Globus pallidus (tissue), 1 donor: Measurements from ENCODE around the gene TPM4.

ENCODE experiments used
- DNase-seq: peaks from one replicate; pipeline ENCODE4 v3.0.0-alpha.2; 2015; ENCODE audit warnings: low spot score

The TPM4 gene

DNA sequence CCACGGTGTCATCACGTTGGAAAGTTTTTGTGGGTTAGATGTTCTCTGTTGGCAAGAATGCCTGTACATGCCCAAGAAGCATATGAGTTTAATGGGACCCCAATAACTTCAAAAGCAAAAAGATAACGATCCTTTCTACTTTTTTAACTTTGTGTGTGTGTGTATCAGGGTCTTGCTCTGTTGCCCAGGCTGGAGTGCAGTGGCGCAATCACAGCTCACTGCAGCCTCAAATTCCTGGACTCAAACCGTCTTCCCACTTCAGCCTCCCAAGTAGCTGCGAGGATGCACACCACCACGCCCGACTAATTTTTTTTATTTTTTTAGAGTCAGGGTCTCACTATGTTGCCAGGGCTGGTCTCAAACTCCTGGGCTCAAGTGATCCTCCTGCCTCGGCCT, 34.3 kb upstream of the TPM4 start:
- no peak for DNase-seq

DNA sequence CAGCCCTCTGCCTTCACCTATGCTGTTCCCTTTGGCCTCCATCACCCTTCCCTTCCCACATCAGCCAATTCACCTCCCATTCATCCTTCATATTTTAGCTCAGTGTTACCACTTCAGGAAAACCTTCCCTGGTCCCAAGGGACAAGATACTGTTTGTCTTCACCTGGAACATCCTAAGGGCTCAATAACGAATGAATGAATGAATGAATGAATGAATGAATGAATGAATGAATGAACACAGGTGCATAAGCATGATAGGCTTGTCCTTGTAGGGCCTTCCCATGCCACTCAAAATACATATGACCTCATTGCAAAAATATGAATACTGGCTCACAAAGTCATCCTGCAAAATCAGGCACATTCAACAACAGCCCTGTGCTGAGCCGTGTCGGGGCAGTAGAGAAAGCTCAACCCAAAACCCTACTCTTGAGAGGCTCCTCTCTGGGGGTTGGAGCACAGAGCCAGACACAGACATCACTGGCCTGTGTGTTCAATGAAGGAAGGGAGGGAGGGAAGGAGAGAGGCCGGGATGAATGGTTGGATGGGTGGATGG, 33.7 kb upstream of the TPM4 start:
- DNase-seq = no peak

GRCh38 chr19:16043156-16043757, 33.0 kb upstream of the TPM4 start:
- no peak for DNase-seq

DNA sequence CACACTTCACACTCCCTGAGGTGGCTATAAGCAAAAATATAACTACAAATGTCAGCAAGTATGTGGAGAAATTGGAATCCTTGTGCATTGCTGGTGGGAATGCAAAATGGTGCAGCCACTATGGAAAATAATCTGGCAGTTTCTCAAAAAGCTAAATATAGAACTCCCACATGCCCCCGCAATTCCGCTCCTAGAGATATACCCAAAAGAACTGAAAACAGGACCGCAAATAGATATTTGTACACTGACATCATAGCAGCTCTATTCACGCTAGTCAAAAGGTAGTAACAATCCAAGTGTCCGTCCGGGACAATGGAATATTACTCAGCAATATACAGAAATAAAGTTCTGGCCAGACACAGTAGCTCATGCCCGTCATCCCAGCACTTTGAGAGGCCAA, 31.5 kb upstream of the TPM4 start:
- DNase-seq = no peak

- no peak for DNase-seq
These were observed 31.1 kb upstream of the TPM4 start for GRCh38 chr19:16045171-16045570.

- no peak for DNase-seq
These were observed 30.4 kb upstream of the TPM4 start for GRCh38 chr19:16045893-16046292.

GRCh38 chr19:16048583-16048982, 27.7 kb upstream of the TPM4 start:
- no peak for DNase-seq

DNA sequence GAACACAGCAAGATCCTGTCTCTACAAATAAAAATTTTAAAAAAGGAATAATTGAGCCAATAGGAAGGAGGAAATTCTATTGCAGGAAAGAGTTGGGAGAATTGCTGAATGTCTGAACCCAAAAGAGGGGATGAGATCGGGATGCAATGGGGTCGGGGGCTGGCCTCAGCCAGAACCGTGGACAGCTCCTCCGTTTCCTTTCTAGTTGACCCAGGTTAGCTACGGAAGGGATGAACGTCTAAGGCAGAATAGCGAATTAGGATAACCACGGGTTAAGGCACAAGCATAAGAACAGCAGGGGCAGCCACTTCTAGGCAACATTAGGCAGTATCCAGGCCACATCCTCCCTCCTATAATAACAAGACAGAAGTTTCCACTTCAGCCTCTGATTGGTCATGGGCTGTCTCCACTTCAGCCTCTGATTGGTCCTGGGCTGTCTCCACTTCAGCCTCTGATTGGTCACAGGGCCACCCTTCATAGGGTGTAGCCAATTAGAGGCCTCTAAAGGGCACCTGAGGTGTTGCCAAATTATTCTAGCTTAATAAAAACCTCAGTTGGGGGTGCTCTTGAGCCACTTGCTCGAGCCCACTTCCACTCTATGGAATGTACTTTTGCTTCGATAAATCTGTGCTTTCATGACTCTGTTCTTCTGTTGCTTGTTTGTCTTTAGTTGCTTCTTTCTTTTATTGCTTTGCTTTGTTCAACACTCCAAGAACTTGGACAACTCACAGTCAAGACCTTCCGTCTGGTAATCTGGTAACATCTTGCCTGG, 24.9 kb upstream of the TPM4 start:
- no peak for DNase-seq

DNA sequence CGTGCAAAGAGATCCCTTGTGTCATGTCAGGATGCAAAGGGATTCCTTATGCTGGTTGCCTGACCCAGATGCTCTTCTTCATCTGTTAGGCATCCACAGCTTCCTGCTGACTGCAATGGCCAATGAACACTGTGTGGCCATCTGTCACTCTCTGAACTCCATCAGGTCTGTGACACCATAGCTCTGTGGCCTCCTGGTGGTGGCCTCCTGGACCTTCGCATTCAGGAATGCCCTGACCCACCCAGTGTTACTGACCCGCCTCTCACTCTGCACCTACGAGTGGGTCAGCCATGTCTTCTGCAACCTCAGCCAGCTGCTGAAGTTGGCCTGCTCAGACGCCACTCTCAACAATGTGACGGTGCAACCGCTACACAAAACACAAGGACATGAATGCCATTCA, 23.9 kb upstream of the TPM4 start:
- no peak for DNase-seq

- no peak for DNase-seq
These were observed 19.2 kb upstream of the TPM4 start for GRCh38 chr19:16057062-16057461.

GRCh38 chr19:16060294-16060693, 16.0 kb upstream of the TPM4 start:
- no peak for DNase-seq

DNA sequence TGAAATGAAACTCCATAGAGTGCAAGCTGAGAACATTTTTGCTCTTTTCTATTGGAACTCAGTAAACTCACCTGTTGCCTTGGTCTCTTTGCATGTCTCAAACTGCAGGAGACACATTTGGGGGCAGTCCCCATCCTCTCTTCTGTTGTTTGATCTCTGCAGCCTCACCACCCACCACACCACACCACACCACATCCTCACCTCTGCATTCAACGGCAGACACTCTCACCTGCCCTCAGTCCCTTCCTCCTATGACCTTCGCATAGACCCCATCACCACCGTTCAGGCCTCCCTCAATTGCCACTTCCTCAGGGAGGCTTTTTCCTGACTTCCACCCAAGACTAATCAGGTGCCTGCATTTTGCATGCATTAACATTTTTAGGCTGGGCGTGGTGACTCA, 14.4 kb upstream of the TPM4 start:
- DNase-seq = no peak

GRCh38 chr19:16062789-16063188, 13.5 kb upstream of the TPM4 start:
- no peak for DNase-seq

DNA sequence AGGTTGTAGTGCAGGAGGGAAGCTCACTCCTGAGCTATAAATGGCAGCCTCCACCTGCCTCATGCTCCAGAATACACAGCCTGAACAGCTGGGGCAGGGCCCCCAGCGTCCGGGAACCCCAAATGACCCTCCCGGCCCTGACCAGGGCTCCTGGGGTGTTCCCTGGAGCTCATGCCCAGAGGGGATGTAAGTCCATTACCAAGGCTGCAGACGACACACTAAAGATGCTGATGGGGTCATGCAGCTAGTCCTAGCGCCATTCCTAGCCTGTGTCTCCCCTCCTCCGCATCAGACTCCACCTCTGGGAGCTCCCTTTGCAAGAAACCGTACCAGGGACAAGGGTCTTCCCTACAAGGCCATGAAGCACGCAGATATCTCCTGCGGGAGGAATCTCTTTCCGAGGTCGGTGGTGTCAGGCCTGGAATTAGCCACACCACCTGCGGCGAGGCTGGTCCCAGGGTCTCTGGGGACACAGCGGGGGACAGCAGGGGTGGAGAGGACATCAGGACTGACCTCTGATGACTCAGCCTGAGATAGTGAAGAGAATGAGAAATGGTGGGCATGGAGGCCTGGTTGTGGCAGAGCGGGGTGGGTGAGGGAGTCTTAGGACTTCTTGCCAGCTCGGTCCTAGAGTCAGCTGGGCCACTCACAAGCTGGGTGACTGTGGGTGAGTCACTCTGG, 11.9 kb upstream of the TPM4 start:
- DNase-seq = no peak

GRCh38 chr19:16066611-16067104, 9.6 kb upstream of the TPM4 start:
- no peak for DNase-seq

DNA sequence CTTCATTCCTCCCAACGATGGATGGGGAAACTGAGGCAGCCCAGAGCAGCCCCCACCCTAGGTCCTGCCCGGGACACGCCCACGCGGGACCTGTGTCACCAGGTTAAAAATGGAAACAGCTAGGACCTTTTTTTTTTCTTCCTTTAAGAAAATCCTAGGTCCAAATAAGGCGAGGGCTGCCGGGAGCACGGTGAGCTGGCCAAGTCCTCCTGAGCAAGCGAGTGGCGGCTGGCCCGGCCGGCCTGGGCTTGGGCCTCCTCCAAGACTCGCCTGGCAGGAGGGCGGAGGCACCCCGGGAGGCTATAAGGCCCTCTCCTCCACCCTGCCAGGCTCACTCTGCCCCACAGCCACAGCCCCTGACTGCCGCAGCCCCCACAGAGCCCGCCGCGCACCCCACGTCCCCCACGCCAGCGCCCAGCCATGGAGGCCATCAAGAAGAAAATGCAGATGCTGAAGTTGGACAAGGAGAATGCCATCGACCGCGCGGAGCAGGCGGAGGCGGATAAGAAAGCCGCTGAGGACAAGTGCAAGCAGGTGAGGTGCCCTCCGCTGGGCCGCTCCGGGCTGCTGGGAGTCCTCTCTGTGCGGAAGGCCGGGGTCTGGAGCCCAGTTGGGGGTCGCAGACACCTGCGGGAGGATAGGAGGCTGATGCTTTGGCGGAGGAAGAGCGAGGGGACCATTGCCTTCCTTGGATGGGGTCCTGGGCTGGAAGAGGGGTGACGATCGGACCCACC, 8.9 kb upstream of the TPM4 start:
- DNase-seq = no peak

- no peak for DNase-seq
These were observed 7.5 kb upstream of the TPM4 start for GRCh38 chr19:16068696-16069259.

DNA sequence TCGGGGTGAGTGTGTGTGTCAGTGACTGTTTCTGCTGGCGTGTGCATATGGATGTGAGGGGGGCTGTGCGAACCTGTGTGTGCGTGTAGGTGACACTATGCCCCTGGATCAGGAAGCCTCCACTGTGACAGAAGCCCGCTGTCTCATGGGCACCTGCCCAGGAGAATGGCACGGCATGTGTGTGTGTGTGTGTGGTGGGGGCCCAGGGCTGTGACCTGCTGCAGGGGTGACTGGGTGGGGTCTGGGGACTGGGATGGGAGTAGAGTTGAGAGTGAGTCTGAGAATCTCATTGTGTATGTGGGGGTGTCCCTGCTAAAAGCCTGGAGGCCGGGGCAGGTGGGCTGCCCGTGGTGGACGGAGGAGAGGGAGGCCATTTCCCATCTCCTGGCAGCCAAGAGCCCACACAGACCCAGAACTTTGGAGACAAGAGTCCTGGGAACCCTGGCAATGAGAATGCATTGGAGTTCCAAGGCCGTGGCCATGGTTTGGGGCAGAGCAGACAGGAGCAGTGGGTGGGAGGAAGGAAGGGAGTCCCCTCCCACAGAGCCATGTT, 6.4 kb upstream of the TPM4 start:
- no peak for DNase-seq

- DNase-seq = no peak
These were observed 5.8 kb upstream of the TPM4 start for GRCh38 chr19:16070366-16070990.

- no peak for DNase-seq
These were observed 5.1 kb upstream of the TPM4 start for GRCh38 chr19:16071072-16071691.

- no peak for DNase-seq
These were observed 2.8 kb upstream of the TPM4 start for GRCh38 chr19:16073481-16073880.
